ENCODE measurements around the gene RPTOR. TPM values are rescaled to one million over a fixed set of nuclear protein-coding genes. Genes with fewer than 3 reads are reported as not detected.

Gene RPTOR
- total RNA-seq, 1 donor: 30.0 TPM

DNA sequence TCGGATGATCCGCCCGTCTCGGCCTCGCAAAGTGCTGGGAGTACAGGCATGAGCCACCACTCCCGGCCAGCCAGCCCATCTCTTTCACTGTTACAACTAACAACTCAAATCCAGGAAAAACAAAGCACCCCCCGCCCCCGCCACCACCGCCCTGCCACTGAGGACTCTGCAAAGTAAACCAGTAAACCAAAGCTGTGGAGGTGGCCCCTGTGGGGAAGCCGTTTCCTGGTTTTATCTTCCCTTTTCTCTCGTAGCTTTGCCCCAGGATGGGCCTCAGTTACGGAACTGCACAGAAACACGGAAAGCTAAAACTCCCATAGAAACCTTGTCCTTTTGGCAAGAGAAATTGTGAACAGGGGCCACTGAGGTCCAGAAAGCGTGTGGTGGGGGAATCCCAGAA is 464.5 kb downstream of the RPTOR start:
- DNase-seq (ENCODE audit: low read depth): no peak
- TF ChIP-seq, protein P1, sequence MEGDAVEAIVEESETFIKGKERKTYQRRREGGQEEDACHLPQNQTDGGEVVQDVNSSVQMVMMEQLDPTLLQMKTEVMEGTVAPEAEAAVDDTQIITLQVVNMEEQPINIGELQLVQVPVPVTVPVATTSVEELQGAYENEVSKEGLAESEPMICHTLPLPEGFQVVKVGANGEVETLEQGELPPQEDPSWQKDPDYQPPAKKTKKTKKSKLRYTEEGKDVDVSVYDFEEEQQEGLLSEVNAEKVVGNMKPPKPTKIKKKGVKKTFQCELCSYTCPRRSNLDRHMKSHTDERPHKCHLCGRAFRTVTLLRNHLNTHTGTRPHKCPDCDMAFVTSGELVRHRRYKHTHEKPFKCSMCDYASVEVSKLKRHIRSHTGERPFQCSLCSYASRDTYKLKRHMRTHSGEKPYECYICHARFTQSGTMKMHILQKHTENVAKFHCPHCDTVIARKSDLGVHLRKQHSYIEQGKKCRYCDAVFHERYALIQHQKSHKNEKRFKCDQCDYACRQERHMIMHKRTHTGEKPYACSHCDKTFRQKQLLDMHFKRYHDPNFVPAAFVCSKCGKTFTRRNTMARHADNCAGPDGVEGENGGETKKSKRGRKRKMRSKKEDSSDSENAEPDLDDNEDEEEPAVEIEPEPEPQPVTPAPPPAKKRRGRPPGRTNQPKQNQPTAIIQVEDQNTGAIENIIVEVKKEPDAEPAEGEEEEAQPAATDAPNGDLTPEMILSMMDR (IDR thresholded peaks at IDR 0.05; ENCODE audit: insufficient read depth, low read length): no peak

DNA sequence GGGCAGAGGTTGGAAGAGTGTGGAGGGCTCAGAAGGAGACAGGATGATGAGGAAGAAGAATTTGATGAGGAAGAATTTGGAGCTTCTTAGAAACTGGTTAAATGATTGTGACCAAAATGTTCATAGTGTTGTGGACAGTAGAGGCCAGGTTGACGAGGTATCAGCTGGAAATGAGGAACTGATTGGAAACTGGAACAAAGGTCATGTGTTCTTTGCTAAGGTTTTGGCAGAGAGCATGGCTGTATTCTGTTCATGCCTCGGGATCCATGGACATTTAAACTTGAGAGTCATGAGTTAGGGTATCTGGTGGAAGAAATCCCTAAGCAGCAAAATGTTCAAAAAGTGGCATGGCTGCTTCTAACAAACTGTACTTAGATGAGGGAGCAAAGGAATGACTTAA is 466.3 kb downstream of the RPTOR start:
- TF ChIP-seq, protein P1 (IDR thresholded peaks at IDR 0.05; ENCODE audit: insufficient read depth, low read length): no peak
- DNase-seq (ENCODE audit: low read depth): no peak
- H3K4me3 ChIP-seq (ENCODE audit: low read depth, low read length): no peak overlapping the region

More for the DNA sequence above, 464.5 kb downstream of the RPTOR start:
- no peak overlapping the region for H3K4me3 ChIP-seq (ENCODE audit: low read depth, low read length)

DNA sequence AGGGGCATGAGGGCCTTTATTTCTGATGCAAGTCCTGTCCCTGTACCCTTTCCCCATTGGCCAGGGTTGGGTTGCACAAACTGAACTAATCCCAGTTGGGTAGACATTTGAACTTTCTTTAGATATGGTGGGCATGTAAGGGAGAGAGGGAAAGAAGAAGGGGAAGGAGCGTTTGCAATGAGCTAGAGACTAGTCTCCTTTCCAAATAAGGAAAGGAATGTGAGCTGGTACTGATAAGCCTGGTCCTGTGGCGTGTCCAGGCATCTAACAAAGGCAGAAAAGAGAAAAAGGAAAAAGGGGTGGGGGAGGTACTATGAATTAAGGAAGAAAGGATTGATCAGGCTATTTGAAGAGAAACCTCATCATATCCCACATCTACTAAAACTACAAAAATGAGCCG is 467.3 kb downstream of the RPTOR start:
- no peak for DNase-seq (ENCODE audit: low read depth)
- TF ChIP-seq, protein P1 (IDR thresholded peaks at IDR 0.05; ENCODE audit: insufficient read depth, low read length): no peak
- no peak overlapping the region for H3K4me3 ChIP-seq (ENCODE audit: low read depth, low read length)

DNA sequence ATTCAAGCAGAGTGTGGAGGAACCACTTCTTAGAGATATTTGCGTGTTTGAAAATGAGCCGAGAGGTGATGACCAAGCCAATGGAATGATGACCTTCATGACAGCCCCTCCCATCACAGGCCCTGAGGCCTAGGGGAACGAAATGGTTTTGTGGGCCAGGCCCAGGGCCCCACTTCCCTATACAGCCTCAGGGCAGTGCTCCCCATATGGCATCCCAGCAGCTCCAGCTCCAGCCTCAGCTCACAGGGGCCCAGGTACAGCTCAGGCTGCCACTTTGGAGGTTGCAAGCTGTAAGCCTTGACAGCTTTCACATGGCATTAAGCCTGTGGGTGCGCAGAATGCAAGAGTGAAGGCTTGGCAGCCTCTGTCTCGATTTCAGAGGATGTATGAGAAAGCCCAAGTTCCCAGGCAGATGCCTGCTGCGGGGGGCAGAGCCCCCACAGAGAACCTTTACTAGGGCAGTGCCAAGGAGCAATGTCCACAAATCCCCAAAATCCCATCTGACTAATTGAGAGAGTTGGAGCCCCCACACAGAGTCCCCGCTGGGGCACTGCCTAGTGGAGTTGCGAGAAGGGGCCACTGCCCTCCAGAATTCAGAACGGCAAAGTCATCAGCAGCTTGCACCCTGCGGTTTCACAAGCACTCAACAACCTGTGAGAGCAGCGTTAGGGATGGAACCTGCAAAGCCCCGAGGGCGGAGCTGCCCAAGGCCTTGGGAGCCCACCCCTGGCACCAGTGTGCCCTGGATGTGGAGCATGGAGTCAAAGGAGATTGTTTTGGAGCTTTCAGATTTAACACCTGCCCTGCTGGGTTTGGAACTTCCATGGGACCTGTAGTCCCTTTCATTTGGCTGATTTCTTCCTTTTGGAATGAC is 468.2 kb downstream of the RPTOR start:
- no peak overlapping the region for H3K4me3 ChIP-seq (ENCODE audit: low read depth, low read length)
- DNase-seq (ENCODE audit: low read depth): no peak
- TF ChIP-seq, protein P1 (IDR thresholded peaks at IDR 0.05; ENCODE audit: insufficient read depth, low read length): no peak

DNA sequence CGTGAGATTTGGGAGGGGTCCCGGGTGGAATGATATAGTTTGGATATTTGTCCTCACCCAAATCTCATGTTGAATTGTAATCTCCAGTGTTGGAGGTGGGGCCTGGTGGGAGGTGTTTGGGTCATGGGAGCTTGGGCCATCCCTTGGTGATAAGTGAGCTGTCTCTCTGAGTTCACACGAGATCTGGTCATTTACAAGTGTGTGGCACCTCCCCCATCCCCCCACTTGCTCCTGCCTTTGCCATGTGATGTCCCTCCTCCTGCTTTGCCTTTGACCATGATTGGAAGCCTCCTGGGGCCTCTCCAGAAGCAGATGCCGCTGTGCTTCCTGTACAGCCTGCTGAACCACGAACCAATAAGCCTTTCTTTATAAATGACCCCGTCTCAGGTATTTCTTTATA is 469.0 kb downstream of the RPTOR start:
- TF ChIP-seq, protein P1 (IDR thresholded peaks at IDR 0.05; ENCODE audit: insufficient read depth, low read length): no peak
- DNase-seq (ENCODE audit: low read depth): no peak
- H3K4me3 ChIP-seq (ENCODE audit: low read depth, low read length): no peak overlapping the region

DNA sequence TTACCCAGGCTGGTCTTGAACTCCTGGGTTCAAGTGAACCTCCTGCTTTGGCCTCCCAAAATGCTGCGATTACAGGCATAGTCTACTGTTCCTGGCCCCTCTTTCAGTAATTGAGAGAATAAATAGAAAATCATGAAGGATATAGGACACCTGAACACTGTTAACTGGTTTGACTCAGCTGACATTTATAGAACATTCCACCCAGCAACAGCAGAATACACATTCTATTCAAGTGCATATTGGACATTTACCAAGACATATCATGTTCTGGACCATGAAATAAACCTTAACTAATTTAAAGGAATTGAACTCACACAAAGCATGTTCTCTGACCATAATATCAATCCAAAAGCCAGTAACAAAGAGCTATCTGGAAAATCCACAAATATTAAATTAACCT is 470.5 kb downstream of the RPTOR start:
- TF ChIP-seq, protein P1 (IDR thresholded peaks at IDR 0.05; ENCODE audit: insufficient read depth, low read length): no peak
- no peak for DNase-seq (ENCODE audit: low read depth)
- no peak overlapping the region for H3K4me3 ChIP-seq (ENCODE audit: low read depth, low read length)

Small RNA genes within 50 kb of the gene (small RNA-seq; reads per million reads assigned to genes)
- not detected for gene AC120024.2
- gene AC120024.3: not detected

Other genes starting within 250 kb of the RPTOR start
- gene ENDOV, start 129.7 kb upstream of the RPTOR start, total RNA-seq (ENCODE audit: low replicate concordance): 12.4 and 17.8 TPM in 2 replicates
- 0.57 and 191 TPM in 2 replicates for gene NPTX1, start 68.2 kb upstream of the RPTOR start, total RNA-seq (ENCODE audit: low replicate concordance)

Data from fibroblast of the aortic adventitia (primary cell).